ENCODE results near the gene BBS9.
A peak's percentile ranks its signal among the peaks of the same experiment; 100 is the strongest.

The BBS9 gene

GRCh38 chr7:33128631-33128989 lies 754 bp upstream of the BBS9 start:
- no peak for DNase-seq

GRCh38 chr7:33129806-33130153 lies 416 bp downstream of the BBS9 start:
- DNase-seq = peak in 1 of 2 experiments; percentile 34

GRCh38 chr7:33130184-33130583 lies 820 bp downstream of the BBS9 start:
- DNase-seq = peak; percentile 16 to 76

GRCh38 chr7:33137103-33137502 lies 7.7 kb downstream of the BBS9 start:
- no peak for DNase-seq

- no peak for DNase-seq
These were observed 13.2 kb downstream of the BBS9 start for GRCh38 chr7:33142585-33142984.

- DNase-seq = no peak
These were observed 14.8 kb downstream of the BBS9 start for GRCh38 chr7:33143996-33144718.

- no peak for DNase-seq
These were observed 15.8 kb downstream of the BBS9 start for GRCh38 chr7:33145156-33145555.

- DNase-seq = no peak
These were observed 22.7 kb downstream of the BBS9 start for GRCh38 chr7:33152087-33152486.

GRCh38 chr7:33155811-33156210 lies 26.4 kb downstream of the BBS9 start:
- no peak for DNase-seq

- DNase-seq = no peak
These were observed 27.1 kb downstream of the BBS9 start for GRCh38 chr7:33156441-33156840.

- DNase-seq = no peak
These were observed 27.9 kb downstream of the BBS9 start for GRCh38 chr7:33157311-33157710.

- no peak for DNase-seq
These were observed 28.4 kb downstream of the BBS9 start for GRCh38 chr7:33157781-33158180.

GRCh38 chr7:33177876-33178275 lies 48.5 kb downstream of the BBS9 start:
- no peak for DNase-seq

- DNase-seq = no peak
These were observed 50.2 kb downstream of the BBS9 start for GRCh38 chr7:33179519-33179918.

GRCh38 chr7:33183504-33183903 lies 54.1 kb downstream of the BBS9 start:
- no peak for DNase-seq

- no peak for DNase-seq
These were observed 55.5 kb downstream of the BBS9 start for GRCh38 chr7:33184828-33185227.

- DNase-seq = peak; percentile 2 to 43
These were observed 56.4 kb downstream of the BBS9 start for GRCh38 chr7:33185786-33186185.

GRCh38 chr7:33186192-33186591 lies 56.8 kb downstream of the BBS9 start:
- DNase-seq = peak in 1 of 2 experiments; percentile 2

GRCh38 chr7:33190688-33191304 lies 61.4 kb downstream of the BBS9 start:
- no peak for DNase-seq

- DNase-seq = no peak
These were observed 62.0 kb downstream of the BBS9 start for GRCh38 chr7:33191340-33191739.

- no peak for DNase-seq
These were observed 63.4 kb downstream of the BBS9 start for GRCh38 chr7:33192695-33193291.

- DNase-seq = no peak
These were observed 64.0 kb downstream of the BBS9 start for GRCh38 chr7:33193308-33193864.

- DNase-seq = no peak
These were observed 65.9 kb downstream of the BBS9 start for GRCh38 chr7:33195264-33195663.

- peak; percentile 59 to 93 for DNase-seq
These were observed 66.9 kb downstream of the BBS9 start for GRCh38 chr7:33196221-33196620.

All from NCI-H524 (cell line).